GM19193 (cell line): Measurements from ENCODE around the gene SNRNP35.

Experiments
- POLR2A ChIP-seq: IDR thresholded peaks from 4 replicates; pipeline ENCODE4 v1.6.1; 2011; ENCODE audit not compliant: insufficient read depth, insufficient read length; ENCODE audit errors: extremely low read depth

Gene SNRNP35

DNA sequence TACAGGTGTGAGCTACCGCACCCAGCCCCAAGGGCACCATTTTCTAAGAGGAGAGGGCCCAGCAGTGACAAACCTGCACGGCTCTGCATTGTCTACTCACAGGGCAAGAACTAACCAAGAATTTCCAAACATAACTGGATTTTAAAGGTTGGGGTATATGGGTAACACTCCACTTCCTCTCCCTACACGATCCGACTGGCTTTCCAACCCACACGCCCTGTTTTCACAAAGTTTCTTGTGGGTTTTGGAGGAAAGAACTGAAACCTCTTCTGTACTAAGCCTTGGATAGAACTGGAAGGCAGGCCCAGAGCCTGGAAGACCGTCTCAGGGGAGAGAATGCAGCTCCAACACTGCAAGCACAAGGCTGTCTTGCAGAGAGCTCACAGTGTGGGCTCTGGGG is 24.9 kb downstream of the SNRNP35 start:
- no peak for TF ChIP-seq POLR2A

DNA sequence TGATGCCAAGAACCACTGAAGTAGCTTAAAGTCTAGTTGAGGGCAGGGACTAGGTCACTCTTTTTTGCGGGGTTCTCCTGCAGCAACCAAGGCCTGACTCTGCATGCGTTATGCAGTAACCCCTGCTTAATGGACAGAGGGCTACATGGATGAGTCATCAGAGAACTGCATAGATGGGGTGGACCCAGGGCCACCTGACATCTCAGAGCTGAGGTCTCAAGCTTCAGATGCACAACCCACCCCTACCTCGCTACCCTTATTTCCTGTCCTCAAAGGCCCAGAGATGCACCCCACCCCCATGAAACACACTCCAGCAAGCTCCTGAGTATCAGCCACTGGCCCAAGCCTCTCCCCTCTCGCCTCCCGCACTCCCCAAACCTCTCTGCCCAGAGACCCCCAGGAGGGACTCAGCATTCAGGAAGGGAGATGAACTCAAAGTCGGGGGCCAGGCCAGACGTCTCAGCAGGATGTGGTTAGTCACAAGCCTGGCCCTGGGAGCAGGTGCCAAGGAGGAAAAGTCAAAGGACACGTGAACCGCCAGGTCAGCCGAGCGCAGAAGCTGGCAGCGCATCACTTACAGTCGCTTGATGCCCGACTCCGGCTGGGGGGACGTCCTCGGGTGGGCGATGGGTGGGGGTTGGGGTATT is 25.8 kb downstream of the SNRNP35 start:
- TF ChIP-seq POLR2A = no peak

DNA sequence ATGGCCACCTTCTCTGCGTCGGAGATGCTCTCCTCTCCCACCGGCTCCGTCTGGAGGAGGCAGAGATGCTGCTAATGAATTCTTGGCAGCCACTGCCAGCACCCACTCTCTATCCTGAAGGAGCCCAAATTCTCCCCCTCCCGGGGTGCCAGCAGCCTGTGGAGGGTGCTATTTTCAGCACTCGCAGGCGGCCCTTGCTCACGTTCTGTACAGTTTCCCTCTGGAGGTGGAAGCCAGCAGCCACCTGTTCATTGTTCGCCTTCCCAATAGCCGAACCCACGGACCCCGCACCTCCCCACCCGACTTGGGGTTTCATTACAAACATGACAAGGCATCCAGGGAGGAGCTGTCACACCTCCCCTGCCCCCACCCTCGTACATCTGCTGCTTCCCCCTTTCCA is 27.8 kb downstream of the SNRNP35 start:
- TF ChIP-seq POLR2A = no peak

DNA sequence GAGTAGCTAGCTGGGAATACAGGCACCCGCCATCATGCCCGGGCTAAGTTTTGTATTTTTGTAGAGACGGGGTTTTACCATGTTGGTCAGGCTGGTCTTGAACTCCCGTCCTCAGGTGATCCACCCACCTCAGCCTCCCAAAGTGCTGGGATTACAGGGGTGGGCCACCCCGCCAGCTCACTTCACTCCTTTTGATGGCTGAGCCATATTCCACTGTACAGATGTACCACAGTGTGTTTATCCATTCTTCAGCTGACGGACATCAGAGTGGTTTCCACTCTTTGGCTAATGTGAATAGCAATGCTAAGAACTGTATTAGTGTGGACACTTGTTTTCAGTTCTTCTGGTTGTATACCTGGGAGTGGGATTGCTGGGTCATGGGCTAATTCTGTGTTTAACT is 29.5 kb downstream of the SNRNP35 start:
- no peak for TF ChIP-seq POLR2A

DNA sequence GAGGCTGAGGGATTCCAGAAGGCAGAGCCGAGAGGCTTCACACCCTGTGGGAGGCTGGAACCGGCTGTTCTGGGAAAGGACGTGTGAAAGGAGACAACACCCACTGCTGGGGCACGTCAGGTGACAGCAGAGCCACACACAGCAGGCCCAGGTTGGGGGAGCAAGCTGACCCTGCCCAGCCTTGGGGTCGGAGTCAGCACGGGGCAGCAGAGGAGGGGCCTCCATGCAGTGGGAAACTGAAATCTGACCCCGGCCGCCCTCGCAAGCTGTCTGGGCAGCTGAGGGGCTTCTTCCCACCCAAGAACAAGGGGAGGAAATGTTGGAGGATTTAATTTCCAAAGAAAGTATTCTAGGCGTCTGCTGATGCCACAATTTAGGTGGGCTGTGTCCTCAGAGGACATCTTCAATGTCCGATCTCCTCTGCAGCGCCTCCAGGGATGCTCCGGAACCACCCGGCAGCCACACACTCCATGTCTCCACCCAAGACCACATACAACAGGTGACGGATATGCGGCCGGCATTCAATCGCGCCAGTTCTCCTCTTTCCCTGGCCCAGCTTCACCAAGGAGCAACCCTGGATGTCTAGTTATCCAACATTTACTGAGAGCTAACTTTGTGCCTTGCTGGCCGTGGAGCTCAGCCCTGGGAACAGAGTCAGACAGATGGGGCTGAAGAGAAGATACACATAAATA is 30.7 kb downstream of the SNRNP35 start:
- TF ChIP-seq POLR2A = no peak

DNA sequence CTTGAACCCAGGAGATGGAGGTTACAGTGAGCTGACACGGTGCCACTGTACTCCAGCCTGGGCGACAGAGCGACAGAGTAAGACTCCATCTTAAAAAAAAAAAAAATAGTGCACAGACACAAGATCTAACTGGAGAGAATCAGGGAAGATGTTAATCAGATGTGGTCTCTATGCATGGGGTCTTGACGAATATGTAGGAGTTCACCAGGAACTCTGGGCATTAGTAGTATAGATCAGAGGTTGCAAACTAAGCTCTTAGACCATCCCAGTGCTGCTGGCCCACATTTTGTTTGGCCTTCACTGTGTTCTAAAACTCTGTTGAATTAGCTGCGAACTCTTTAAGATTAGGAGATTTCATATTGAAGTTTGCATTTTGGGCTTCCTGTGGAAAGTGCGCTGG is 31.6 kb downstream of the SNRNP35 start:
- TF ChIP-seq POLR2A = no peak

DNA sequence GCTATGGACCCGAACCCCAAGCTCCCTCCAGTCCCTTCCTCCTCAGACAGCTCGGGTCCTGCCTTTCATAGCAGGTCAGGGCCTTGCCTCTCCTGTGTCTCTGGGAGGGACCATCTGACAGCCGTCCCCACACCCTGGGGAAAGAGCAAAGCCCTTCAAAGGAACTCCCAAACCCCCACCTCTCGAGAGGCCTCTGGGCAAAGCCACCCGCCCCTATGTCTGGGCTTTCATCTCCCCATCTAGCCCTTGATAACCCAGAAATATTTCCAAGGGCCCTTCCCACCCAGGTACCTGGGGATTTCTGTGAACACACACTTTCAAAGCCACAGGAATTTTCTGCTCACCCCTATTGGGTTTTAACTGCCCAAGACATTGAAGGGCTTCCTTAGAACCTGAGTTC is 32.1 kb downstream of the SNRNP35 start:
- no peak for TF ChIP-seq POLR2A

DNA sequence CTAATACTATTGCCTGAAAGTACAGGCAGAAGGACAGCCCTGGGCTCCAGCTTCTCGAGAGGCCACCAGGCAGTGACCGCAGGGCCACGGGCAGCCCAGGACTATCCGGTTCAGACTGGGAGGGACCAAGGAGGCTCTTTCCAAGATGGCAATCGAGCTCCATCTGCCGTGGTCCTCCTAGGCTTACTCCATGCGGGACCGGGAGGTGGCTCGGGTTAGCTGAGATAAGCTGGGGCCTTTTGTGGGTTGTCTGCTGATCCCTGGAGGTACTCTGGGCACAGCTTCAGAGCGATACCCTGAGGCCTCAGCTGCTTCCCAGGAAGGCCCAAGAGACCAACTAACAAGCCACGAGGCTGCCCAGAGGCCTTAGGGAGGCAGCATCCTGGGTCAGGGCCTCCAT is 33.1 kb downstream of the SNRNP35 start:
- no peak for TF ChIP-seq POLR2A

DNA sequence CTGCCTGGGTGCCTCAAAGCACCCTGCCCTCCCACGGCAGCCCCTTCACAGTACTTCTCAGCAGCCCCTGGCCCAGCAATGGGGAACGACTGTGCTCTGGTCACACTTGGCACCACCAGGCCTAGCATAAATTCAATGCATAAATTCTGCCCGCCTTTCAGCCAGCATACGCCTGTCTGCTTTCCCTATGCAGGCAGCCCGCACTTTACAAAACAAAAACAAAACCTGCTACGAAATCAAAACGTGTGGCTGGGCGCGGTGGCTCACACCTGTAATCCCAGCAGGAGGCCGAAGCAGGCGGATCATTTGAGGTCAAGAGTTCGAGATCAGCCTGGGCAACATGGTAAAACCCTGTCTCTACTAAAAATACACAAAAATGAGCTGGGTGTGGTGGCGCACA is 33.5 kb downstream of the SNRNP35 start:
- TF ChIP-seq POLR2A = no peak

DNA sequence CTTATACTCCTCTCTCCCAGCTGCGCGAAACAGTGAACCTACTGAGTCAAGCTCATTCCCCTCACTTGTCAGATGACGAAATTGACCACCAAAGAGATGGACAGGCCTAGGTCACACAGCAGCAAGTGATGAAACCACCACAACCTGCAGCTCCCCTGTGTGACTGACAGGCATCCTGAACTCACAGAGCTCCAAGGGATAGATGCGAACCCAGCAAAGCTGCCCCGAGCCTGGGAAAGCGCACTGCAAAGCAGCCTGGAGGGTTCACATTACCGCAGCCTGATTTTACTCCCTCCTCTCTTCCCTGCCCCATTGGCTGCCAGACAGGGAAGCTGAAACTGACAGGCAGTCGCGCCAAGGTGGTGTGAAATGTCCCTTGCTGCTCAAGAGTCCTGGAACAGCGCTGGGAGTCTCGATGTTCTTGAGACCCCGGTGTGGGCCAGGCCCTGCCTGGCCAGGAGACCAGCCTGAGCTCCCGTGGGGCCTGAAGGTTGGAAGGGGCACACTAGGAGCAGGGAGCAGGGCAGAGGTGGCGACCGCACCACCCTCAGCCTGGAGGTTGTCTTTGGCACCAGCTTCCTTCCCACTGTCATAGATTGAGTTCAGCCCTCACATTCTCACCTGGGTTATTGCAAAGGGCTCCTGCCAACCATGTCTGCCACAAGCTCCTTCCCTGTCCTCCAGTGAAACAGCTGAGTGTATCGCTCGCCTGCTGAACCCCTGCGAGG is 36.3 kb downstream of the SNRNP35 start:
- TF ChIP-seq POLR2A = no peak

DNA sequence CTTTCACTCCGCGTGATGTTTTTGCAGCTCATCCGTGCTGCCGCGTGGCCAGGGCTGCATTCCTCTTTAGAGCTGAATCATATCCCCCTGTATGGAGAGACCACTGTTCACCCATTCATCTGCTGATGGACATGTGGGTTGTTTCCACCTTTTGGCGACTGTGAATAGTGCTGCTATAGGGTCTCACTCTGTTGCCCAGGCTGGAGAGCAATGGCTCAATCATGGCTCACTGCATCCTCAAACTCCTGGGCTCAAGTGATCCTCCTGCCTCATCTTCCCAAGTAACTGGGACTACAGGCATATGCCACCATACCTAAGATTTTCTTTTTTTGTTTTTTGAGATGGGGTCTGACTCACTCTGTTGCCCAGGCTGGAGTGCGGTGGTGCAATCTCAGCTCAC is 39.1 kb downstream of the SNRNP35 start:
- TF ChIP-seq POLR2A = no peak

DNA sequence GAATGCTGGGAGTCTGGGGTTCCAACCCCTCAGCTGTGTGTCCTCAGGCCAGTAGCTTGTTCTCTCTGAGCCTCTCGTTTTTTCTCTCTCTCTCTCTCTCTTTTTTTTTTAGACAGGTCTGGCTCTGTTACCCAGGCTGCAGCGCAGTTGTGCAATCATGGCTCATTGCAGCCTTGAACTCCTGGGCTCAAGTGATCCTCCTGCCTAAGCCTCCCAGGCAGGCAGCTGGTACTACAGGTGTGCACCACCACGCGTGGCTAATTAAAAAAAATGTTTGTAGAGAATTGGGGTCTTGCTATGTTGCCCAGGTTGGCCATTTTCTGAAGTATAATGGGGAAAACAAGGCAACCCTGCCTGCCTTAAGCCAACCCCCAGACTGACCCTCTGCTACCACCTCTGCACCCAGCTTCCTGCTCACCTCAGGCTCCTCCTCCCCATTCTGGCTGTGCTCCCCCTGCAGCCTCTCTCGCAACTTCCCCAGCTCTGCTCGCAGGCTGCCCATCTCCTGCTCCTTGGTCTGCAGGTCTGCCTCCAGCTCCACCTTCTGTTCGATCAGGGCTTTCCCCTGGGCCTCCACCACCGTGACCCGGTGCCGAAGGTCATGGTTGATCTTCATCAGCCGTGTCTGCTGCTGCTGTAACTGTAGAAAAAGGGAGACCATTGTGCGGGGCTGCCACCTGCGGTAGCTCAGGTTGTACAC is 40.3 kb downstream of the SNRNP35 start:
- no peak for TF ChIP-seq POLR2A

DNA sequence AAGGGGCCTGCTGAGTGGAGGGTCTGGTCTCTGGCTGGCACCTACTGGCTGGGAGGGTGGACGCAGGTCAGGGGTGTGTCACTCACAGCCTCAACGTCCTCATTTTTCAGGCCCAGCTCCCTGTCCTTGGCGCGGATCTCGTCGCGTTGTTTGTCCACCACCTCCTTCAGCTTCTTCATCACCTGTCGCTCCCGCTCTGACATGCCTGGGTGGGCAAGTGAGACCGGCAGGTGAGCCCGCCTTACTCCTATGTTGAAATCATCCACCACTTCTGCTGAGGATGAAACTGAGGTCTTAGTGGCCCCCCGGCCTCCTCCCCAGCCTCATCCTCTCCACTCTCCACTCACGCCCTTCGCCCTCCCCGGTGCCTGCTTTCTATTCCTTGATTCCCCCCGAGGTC is 41.4 kb downstream of the SNRNP35 start:
- TF ChIP-seq POLR2A = no peak

DNA sequence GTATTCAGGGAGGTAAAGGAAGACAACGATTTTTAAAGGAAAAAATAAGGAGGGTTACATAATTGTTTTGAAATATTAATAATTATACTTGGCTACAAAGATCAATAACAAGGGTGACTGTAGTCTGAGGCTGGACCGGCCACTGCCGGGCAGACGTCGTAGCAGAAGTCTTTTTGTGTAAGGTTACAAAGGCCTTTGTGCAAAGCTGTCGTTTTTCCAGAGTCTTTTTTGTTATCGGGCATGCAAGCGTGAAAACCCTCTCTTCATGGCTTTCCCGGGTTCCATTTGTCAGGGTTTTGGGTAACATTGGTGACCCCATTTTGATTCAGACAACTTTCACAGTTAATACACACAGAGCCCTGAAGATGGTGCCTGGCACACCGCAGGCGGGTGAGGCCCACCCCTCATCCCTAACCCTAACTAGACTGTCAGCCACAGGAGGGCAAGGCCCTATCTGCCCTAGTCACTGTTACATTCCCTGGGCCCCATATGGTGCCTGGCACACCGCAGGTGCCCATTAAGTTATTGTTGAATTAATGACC is 44.3 kb downstream of the SNRNP35 start:
- TF ChIP-seq POLR2A = no peak
